Stimulated activated CD4-positive, alpha-beta T cell treated with anti-CD3 and anti-CD28 coated beads, Interleukin-2, amount 100 ng/mL, for 24 hours (primary cell): ENCODE measurements around the gene C20orf144.
A peak's percentile ranks its signal among the peaks of the same experiment; 100 is the strongest.

Experiments
- DNase-seq, 2 donors: peaks; one replicate each; pipeline ENCODE4 v3.0.0-alpha.2; 2020

The C20orf144 gene

GRCh38 chr20:33677991-33678702, 16.0 kb downstream of the C20orf144 start:
- no peak for DNase-seq

- peak in 1 of 2 donors; percentile 34 for DNase-seq
Observed at GRCh38 chr20:33679758-33680485, 17.8 kb downstream of the C20orf144 start.

- no peak for DNase-seq
Observed at GRCh38 chr20:33680686-33681085, 18.6 kb downstream of the C20orf144 start.

GRCh38 chr20:33681288-33681687, 19.2 kb downstream of the C20orf144 start:
- no peak for DNase-seq

GRCh38 chr20:33681728-33682353, 19.7 kb downstream of the C20orf144 start:
- no peak for DNase-seq

GRCh38 chr20:33684533-33685327, 22.6 kb downstream of the C20orf144 start:
- DNase-seq: no peak

- DNase-seq: peak; percentile 67 to 81
Observed at GRCh38 chr20:33685328-33686099, 23.4 kb downstream of the C20orf144 start.

GRCh38 chr20:33686100-33686983, 24.2 kb downstream of the C20orf144 start, which contains the start of gene E2F1:
TSS of gene E2F1 (minus strand) at chr20:33686385. CDS start at chr20:33686264, 121 bp downstream.
- peak; percentile 96 to 98 for DNase-seq

GRCh38 chr20:33686984-33687366, 24.8 kb downstream of the C20orf144 start:
- DNase-seq: peak in 1 of 2 donors; percentile 16

GRCh38 chr20:33687370-33687915, 25.3 kb downstream of the C20orf144 start:
- DNase-seq: peak in 1 of 2 donors; percentile 16

GRCh38 chr20:33687993-33688937, 26.1 kb downstream of the C20orf144 start:
- peak in 1 of 2 donors; percentile 16 for DNase-seq

GRCh38 chr20:33688938-33689424, 26.9 kb downstream of the C20orf144 start:
- DNase-seq: no peak

- DNase-seq: no peak
Observed at GRCh38 chr20:33689493-33689892, 27.4 kb downstream of the C20orf144 start.

- DNase-seq: peak; percentile 49
Observed at GRCh38 chr20:33689973-33690372, 27.8 kb downstream of the C20orf144 start.

GRCh38 chr20:33693289-33693688, 31.2 kb downstream of the C20orf144 start:
- DNase-seq: no peak

GRCh38 chr20:33693741-33694638, 31.9 kb downstream of the C20orf144 start:
- DNase-seq: no peak

- no peak for DNase-seq
Observed at GRCh38 chr20:33694639-33695012, 32.5 kb downstream of the C20orf144 start.

- no peak for DNase-seq
Observed at GRCh38 chr20:33696448-33696847, 34.3 kb downstream of the C20orf144 start.
